Activated CD4-positive, alpha-beta T cell treated with anti-CD3 and anti-CD28 coated beads, Interleukin-2, amount 10 ng/mL, durations not matched to agents 7 days and 5 days (primary cell): ENCODE measurements around the gene RNF141. TPM values are rescaled to one million over a fixed set of nuclear protein-coding genes. Genes with fewer than 3 reads are reported as not detected.

Experiments
- CTCF ChIA-PET: fragments of 350-600 bp; sonication (Branson Sonifier 250); formaldehyde crosslinking; loops from one replicate; lab custom pipeline; 2021; ENCODE audit warnings: antibody characterized with exemption; lab: Charles Lee
- POLR2A ChIA-PET: fragments of 350-600 bp; sonication (Branson Sonifier 250); formaldehyde crosslinking; loops from one replicate; lab custom pipeline; 2021; ENCODE audit warnings: antibody characterized with exemption; lab: Charles Lee
- DNase-seq: peaks from one replicate; pipeline ENCODE4 v3.0.0-alpha.2; 2020
- H3K27ac Mint-ChIP-seq: one replicate; pipeline ENCODE4 v1.8.0; 2021; ENCODE audit warnings: mild to moderate bottlenecking, moderate library complexity, mixed read lengths
- H3K27me3 Mint-ChIP-seq: one replicate; pipeline ENCODE4 v1.8.0; 2021; ENCODE audit warnings: mixed read lengths
- H3K36me3 Mint-ChIP-seq: one replicate; pipeline ENCODE4 v1.8.0; 2021; ENCODE audit warnings: low read depth, mixed read lengths
- H3K4me1 Mint-ChIP-seq: one replicate; pipeline ENCODE4 v1.8.0; 2021; ENCODE audit warnings: mixed read lengths
- H3K4me3 Mint-ChIP-seq: one replicate; pipeline ENCODE4 v1.8.0; 2021; ENCODE audit warnings: mild to moderate bottlenecking, moderate library complexity, mixed read lengths
- H3K9me3 Mint-ChIP-seq: one replicate; pipeline ENCODE4 v1.8.0; 2021; ENCODE audit warnings: mixed read lengths
- total RNA-seq, 2 experiments: library from RNA; stranded (reverse); gene quantifications; one replicate each; pipeline ENCODE4 v1.2.3, GENCODE V29; 2021

RNF141 gene
- total RNA-seq, 2 experiments from 2014 or later, result 10.3 to 11.6 TPM

- Mint-ChIP-seq H3K27ac (no peak overlapping the region), H3K27me3 (no peaks in the 10 kb centered on the region), H3K36me3 (peaks cover 12% of the 10 kb centered on the region), H3K4me1 (peaks cover 7% of the 10 kb centered on the region), H3K9me3 (no peaks in the 10 kb centered on the region), H3K4me3 (no peak overlapping the region)
- CTCF ChIA-PET, result no interaction called here
- POLR2A ChIA-PET, result no interaction called here
- DNase-seq, result no peak
These were observed 26.3 kb downstream of the RNF141 start for GRCh38 chr11:10514709-10515108.

- Mint-ChIP-seq H3K4me1 (peaks cover 7% of the 10 kb centered on the region), H3K36me3 (peaks cover 10% of the 10 kb centered on the region), H3K4me3 (no peak overlapping the region), H3K9me3 (no peaks in the 10 kb centered on the region), H3K27ac (no peak overlapping the region), H3K27me3 (no peaks in the 10 kb centered on the region)
- DNase-seq, result no peak
- POLR2A ChIA-PET, result no interaction called here
- CTCF ChIA-PET, result no interaction called here
These were observed 26.8 kb downstream of the RNF141 start for GRCh38 chr11:10514202-10514601.

- DNase-seq, result no peak
- no peak overlapping the region for H3K4me3 Mint-ChIP-seq
- POLR2A ChIA-PET, result no interaction called here
- peaks cover 7% of the 10 kb centered on the region for H3K4me1 Mint-ChIP-seq
- no peaks in the 10 kb centered on the region for H3K9me3 Mint-ChIP-seq
- H3K36me3 Mint-ChIP-seq, result peaks cover 7% of the 10 kb centered on the region
- CTCF ChIA-PET, result interaction anchor here (0.6 to 1.2 kb wide), 2 partner anchors 19 to 30 kb away, joined by 3 to 4 read pairs; partner anchors contain the start of gene RNF141
- no peak overlapping the region for H3K27ac Mint-ChIP-seq
- no peaks in the 10 kb centered on the region for H3K27me3 Mint-ChIP-seq
These were observed 29.8 kb downstream of the RNF141 start for GRCh38 chr11:10511181-10511621.

GRCh38 chr11:10506008-10506370 is 35.0 kb downstream of the RNF141 start:
- Mint-ChIP-seq H3K4me3 (no peak overlapping the region), H3K36me3 (peaks cover 30% of the 10 kb centered on the region), H3K4me1 (no peaks in the 10 kb centered on the region), H3K9me3 (no peaks in the 10 kb centered on the region), H3K27me3 (no peaks in the 10 kb centered on the region), H3K27ac (no peak overlapping the region)
- CTCF ChIA-PET, result interaction anchor here (1.2 kb wide), 1 partner anchor 127 kb away, joined by 3 read pairs; no protein-coding TSS in a partner anchor
- POLR2A ChIA-PET, result no interaction called here
- DNase-seq, result no peak

- H3K27ac Mint-ChIP-seq, result no peak overlapping the region
- peaks cover 32% of the 10 kb centered on the region for H3K36me3 Mint-ChIP-seq
- DNase-seq, result no peak
- POLR2A ChIA-PET, result no interaction called here
- CTCF ChIA-PET, result interaction anchor here (1.2 kb wide), 1 partner anchor 127 kb away, joined by 3 read pairs; no protein-coding TSS in a partner anchor
- H3K27me3 Mint-ChIP-seq, result no peaks in the 10 kb centered on the region
- H3K4me1 Mint-ChIP-seq, result no peaks in the 10 kb centered on the region
- no peaks in the 10 kb centered on the region for H3K9me3 Mint-ChIP-seq
- no peak overlapping the region for H3K4me3 Mint-ChIP-seq
These were observed 35.5 kb downstream of the RNF141 start for GRCh38 chr11:10505278-10506007.

- DNase-seq, result no peak
- CTCF ChIA-PET, result no interaction called here
- Mint-ChIP-seq H3K4me1 (no peaks in the 10 kb centered on the region), H3K27me3 (no peaks in the 10 kb centered on the region), H3K4me3 (no peak overlapping the region), H3K36me3 (peaks cover 37% of the 10 kb centered on the region), H3K27ac (no peak overlapping the region), H3K9me3 (no peaks in the 10 kb centered on the region)
- POLR2A ChIA-PET, result no interaction called here
These were observed 36.5 kb downstream of the RNF141 start for GRCh38 chr11:10504490-10504889.

- no peaks in the 10 kb centered on the region for H3K4me1 Mint-ChIP-seq
- POLR2A ChIA-PET, result no interaction called here
- peaks cover 38% of the 10 kb centered on the region for H3K36me3 Mint-ChIP-seq
- H3K9me3 Mint-ChIP-seq, result no peaks in the 10 kb centered on the region
- H3K27me3 Mint-ChIP-seq, result no peaks in the 10 kb centered on the region
- no peak overlapping the region for H3K27ac Mint-ChIP-seq
- CTCF ChIA-PET, result interaction anchor here (0.8 to 1.2 kb wide), 2 partner anchors 13 to 43 kb away, joined by 3 read pairs; no protein-coding TSS in a partner anchor
- H3K4me3 Mint-ChIP-seq, result no peak overlapping the region
- no peak for DNase-seq
These were observed 37.1 kb downstream of the RNF141 start for GRCh38 chr11:10503777-10504480.

- peaks cover 39% of the 10 kb centered on the region for H3K36me3 Mint-ChIP-seq
These were observed 37.8 kb downstream of the RNF141 start for GRCh38 chr11:10503221-10503620.

GRCh38 chr11:10502770-10503169 is 38.2 kb downstream of the RNF141 start:
- H3K4me3 Mint-ChIP-seq, result no peak overlapping the region
- no peak overlapping the region for H3K27ac Mint-ChIP-seq
- POLR2A ChIA-PET, result no interaction called here
- H3K27me3 Mint-ChIP-seq, result no peaks in the 10 kb centered on the region
- DNase-seq, result no peak
- no peaks in the 10 kb centered on the region for H3K4me1 Mint-ChIP-seq
- no peaks in the 10 kb centered on the region for H3K9me3 Mint-ChIP-seq
- H3K36me3 Mint-ChIP-seq, result peaks cover 39% of the 10 kb centered on the region
- CTCF ChIA-PET, result interaction anchor here (0.8 to 1.2 kb wide), 2 partner anchors 12 to 42 kb away, joined by 3 read pairs; no protein-coding TSS in a partner anchor

More at GRCh38 chr11:10503221-10503620, 37.8 kb downstream of the RNF141 start:
- no peak overlapping the region for H3K27ac Mint-ChIP-seq
- ChIA-PET CTCF (interaction anchor here (0.8 to 1.2 kb wide), 2 partner anchors 12 to 42 kb away, joined by 3 read pairs; no protein-coding TSS in a partner anchor), POLR2A (no interaction called here)
- no peaks in the 10 kb centered on the region for H3K27me3 Mint-ChIP-seq
- no peaks in the 10 kb centered on the region for H3K9me3 Mint-ChIP-seq
- no peaks in the 10 kb centered on the region for H3K4me1 Mint-ChIP-seq
- no peak for DNase-seq
- H3K4me3 Mint-ChIP-seq, result no peak overlapping the region

GRCh38 chr11:10502065-10502680 is 38.8 kb downstream of the RNF141 start:
- Mint-ChIP-seq H3K27me3 (no peaks in the 10 kb centered on the region), H3K27ac (no peak overlapping the region), H3K9me3 (no peaks in the 10 kb centered on the region), H3K4me3 (no peak overlapping the region), H3K36me3 (peaks cover 38% of the 10 kb centered on the region), H3K4me1 (no peaks in the 10 kb centered on the region)
- ChIA-PET POLR2A (no interaction called here), CTCF (no interaction called here)
- DNase-seq, result no peak

- H3K27me3 Mint-ChIP-seq, result no peaks in the 10 kb centered on the region
- no peaks in the 10 kb centered on the region for H3K4me1 Mint-ChIP-seq
- no peak overlapping the region for H3K4me3 Mint-ChIP-seq
- POLR2A ChIA-PET, result no interaction called here
- DNase-seq, result no peak
- no peak overlapping the region for H3K27ac Mint-ChIP-seq
- CTCF ChIA-PET, result interaction anchor here (0.5 kb wide), 1 partner anchor 74 kb away, joined by 4 read pairs; no protein-coding TSS in a partner anchor
- no peaks in the 10 kb centered on the region for H3K9me3 Mint-ChIP-seq
- H3K36me3 Mint-ChIP-seq, result peaks cover 40% of the 10 kb centered on the region
These were observed 40.0 kb downstream of the RNF141 start for GRCh38 chr11:10500757-10501684.
